Neural progenitor cell (in vitro differentiated cells): ENCODE results near the gene CEP83. TPM values are rescaled to one million over a fixed set of nuclear protein-coding genes. Genes with fewer than 3 reads are reported as not detected.

Source experiments
- DNase-seq: peaks from one replicate; pipeline ENCODE4 v3.0.0-alpha.2; 2016; ENCODE audit warnings: low spot score
- H2AFZ ChIP-seq: fragments of 200-600 bp; sonication (generic); replicated peaks from 2 replicates; pipeline ENCODE4 v1.6.1; 2016; ENCODE audit warnings: antibody characterized with exemption
- H3F3A ChIP-seq: fragments of 200-600 bp; sonication (generic); 2 replicates; pipeline ENCODE4 v1.6.1; 2016; ENCODE audit warnings: antibody characterized with exemption, low read depth
- H3K27ac ChIP-seq: fragments of 200-600 bp; sonication (generic); 2 replicates; pipeline ENCODE4 v1.5.1; 2016; ENCODE audit warnings: mild to moderate bottlenecking
- H3K27me3 ChIP-seq: fragments of 200-600 bp; sonication (generic); 2 replicates; pipeline ENCODE4 v1.6.1; 2016; ENCODE audit warnings: mild to moderate bottlenecking, moderate library complexity
- H3K36me3 ChIP-seq: fragments of 200-600 bp; sonication (generic); 2 replicates; pipeline ENCODE4 v1.5.1; 2016
- H3K4me1 ChIP-seq: fragments of 200-600 bp; sonication (generic); 2 replicates; pipeline ENCODE4 v1.6.1; 2016; ENCODE audit warnings: mixed run types
- H3K4me2 ChIP-seq: fragments of 200-600 bp; sonication (generic); 2 replicates; pipeline ENCODE4 v1.6.1; 2016
- H3K4me3 ChIP-seq: fragments of 200-600 bp; sonication (generic); 2 replicates; pipeline ENCODE4 v1.5.1; 2016
- H3K79me2 ChIP-seq: fragments of 200-600 bp; sonication (generic); 2 replicates; pipeline ENCODE4 v1.6.1; 2016; ENCODE audit warnings: low read depth
- H3K9ac ChIP-seq: fragments of 200-600 bp; sonication (generic); 2 replicates; pipeline ENCODE4 v1.6.1; 2016
- H3K9me3 ChIP-seq: fragments of 200-600 bp; sonication (generic); 2 replicates; pipeline ENCODE4 v1.5.1; 2016; ENCODE audit warnings: low read depth
- H4K20me1 ChIP-seq: fragments of 200-600 bp; sonication (generic); 2 replicates; pipeline ENCODE4 v1.6.1; 2016; ENCODE audit warnings: low read depth
- H3K27ac Mint-ChIP-seq: 3 replicates; pipeline ENCODE4 v1.8.0; 2021; ENCODE audit warnings: mixed read lengths
- H3K27me3 Mint-ChIP-seq: 2 replicates; pipeline ENCODE4 v1.8.0; 2022; ENCODE audit warnings: low read depth, mild to moderate bottlenecking, inconsistent platforms, moderate library complexity, mixed read lengths; ENCODE audit not compliant: insufficient read depth
- H3K36me3 Mint-ChIP-seq: 3 replicates; pipeline ENCODE4 v1.8.0; 2021; ENCODE audit warnings: mixed read lengths
- H3K4me1 Mint-ChIP-seq: 3 replicates; pipeline ENCODE4 v1.8.0; 2021; ENCODE audit warnings: mixed read lengths
- H3K4me3 Mint-ChIP-seq: 3 replicates; pipeline ENCODE4 v1.8.0; 2021; ENCODE audit warnings: mild to moderate bottlenecking, moderate library complexity, mixed read lengths
- H3K9me3 Mint-ChIP-seq: 3 replicates; pipeline ENCODE4 v1.8.0; 2020; ENCODE audit warnings: mixed read lengths
- CTCF ChIP-seq: fragments of 200-600 bp; sonication (generic); IDR thresholded peaks from 2 replicates; pipeline ENCODE4 v1.5.1; 2017; ENCODE audit warnings: antibody characterized with exemption, mild to moderate bottlenecking
- EZH2 ChIP-seq: fragments of 200-600 bp; sonication (generic); IDR thresholded peaks from 2 replicates; pipeline ENCODE4 v1.6.1; 2017; ENCODE audit warnings: antibody characterized with exemption, mild to moderate bottlenecking, moderate library complexity
- EZH2phosphoT487 ChIP-seq: fragments of 200-600 bp; sonication (generic); IDR thresholded peaks from 2 replicates; pipeline ENCODE4 v1.6.1; 2017; ENCODE audit warnings: antibody characterized with exemption
- total RNA-seq: library from RNA; depleted of rRNA; stranded (reverse); fragments of >200 nt; gene quantifications from 2 replicates; pipeline ENCODE4 v1.2.3, GENCODE V29; 2015; ENCODE audit warnings: low replicate concordance

The CEP83 gene
- total RNA-seq, 1 donor from 2014 or later = 60.4 TPM

GRCh38 chr12:94418517-94418916 lies 41.1 kb downstream of the CEP83 start:
- peaks cover 2% of the 10 kb centered on the region for H3K27me3 Mint-ChIP-seq
- Histone ChIP-seq H3K36me3 (no peaks in the 10 kb centered on the region), H3K4me1 (peaks cover 9% of the 10 kb centered on the region), H3K9me3 (no peaks in the 10 kb centered on the region), H2AFZ (no peak overlapping the region), H3K79me2 (peaks cover 5% of the 10 kb centered on the region), H4K20me1 (no peaks in the 10 kb centered on the region), H3K4me2 (no peak overlapping the region), H3K27me3 (no peaks in the 10 kb centered on the region), H3K4me3 (no peak overlapping the region), H3F3A (no peaks in the 10 kb centered on the region), H3K27ac (no peak overlapping the region), H3K9ac (no peak overlapping the region)
- H3K4me3 Mint-ChIP-seq = no peak overlapping the region
- no peak for DNase-seq
- peaks cover 7% of the 10 kb centered on the region for H3K4me1 Mint-ChIP-seq
- peaks cover 28% of the 10 kb centered on the region for H3K9me3 Mint-ChIP-seq
- H3K36me3 Mint-ChIP-seq = peaks cover 22% of the 10 kb centered on the region
- TF ChIP-seq CTCF = no peak
- no peak for TF ChIP-seq EZH2phosphoT487
- TF ChIP-seq EZH2 = no peak
- H3K27ac Mint-ChIP-seq = no peak overlapping the region

- no peak overlapping the region for H3K4me3 Mint-ChIP-seq
- Histone ChIP-seq H3K4me3 (no peak overlapping the region), H3K4me2 (peak overlapping the region; percentile 39), H3K79me2 (peaks cover 5% of the 10 kb centered on the region), H3F3A (no peaks in the 10 kb centered on the region), H3K36me3 (no peaks in the 10 kb centered on the region), H3K27ac (no peak overlapping the region), H3K9ac (no peak overlapping the region), H2AFZ (no peak overlapping the region), H3K27me3 (no peaks in the 10 kb centered on the region), H3K9me3 (no peaks in the 10 kb centered on the region), H4K20me1 (no peaks in the 10 kb centered on the region), H3K4me1 (peaks cover 9% of the 10 kb centered on the region)
- DNase-seq = peak; percentile 9
- H3K27me3 Mint-ChIP-seq = peaks cover 2% of the 10 kb centered on the region
- H3K27ac Mint-ChIP-seq = no peak overlapping the region
- H3K4me1 Mint-ChIP-seq = peaks cover 7% of the 10 kb centered on the region
- H3K36me3 Mint-ChIP-seq = peaks cover 9% of the 10 kb centered on the region
- TF ChIP-seq EZH2 (no peak), EZH2phosphoT487 (no peak), CTCF (no peak)
- H3K9me3 Mint-ChIP-seq = peaks cover 14% of the 10 kb centered on the region
Observed at GRCh38 chr12:94416613-94417012, 43.1 kb downstream of the CEP83 start.

GRCh38 chr12:94415066-94415465 lies 44.6 kb downstream of the CEP83 start:
- Histone ChIP-seq H3K4me1 (peaks cover 9% of the 10 kb centered on the region), H3K4me3 (no peak overlapping the region), H4K20me1 (no peaks in the 10 kb centered on the region), H3K4me2 (no peak overlapping the region), H3K9ac (no peak overlapping the region), H3F3A (no peaks in the 10 kb centered on the region), H3K79me2 (peaks cover 5% of the 10 kb centered on the region), H3K27me3 (no peaks in the 10 kb centered on the region), H3K27ac (no peak overlapping the region), H3K36me3 (no peaks in the 10 kb centered on the region), H3K9me3 (no peaks in the 10 kb centered on the region), H2AFZ (no peak overlapping the region)
- DNase-seq = no peak
- H3K36me3 Mint-ChIP-seq = peaks cover 9% of the 10 kb centered on the region
- TF ChIP-seq CTCF (no peak), EZH2 (no peak), EZH2phosphoT487 (no peak)
- peaks cover 7% of the 10 kb centered on the region for H3K4me1 Mint-ChIP-seq
- no peak overlapping the region for H3K27ac Mint-ChIP-seq
- no peak overlapping the region for H3K4me3 Mint-ChIP-seq
- no peaks in the 10 kb centered on the region for H3K27me3 Mint-ChIP-seq
- H3K9me3 Mint-ChIP-seq = peaks cover 10% of the 10 kb centered on the region
